Stomach (tissue), 4 donors: ENCODE measurements around the gene ZNF652.

Experiments used
- CTCF ChIP-seq, 7 experiments: fragments of 450-650 bp in 4 of 7; fragments of 200-600 bp in 3 of 7; sonication (generic) in 3 of 7; IDR thresholded peaks; one replicate each; pipeline ENCODE4 v1.5.1; 2016 to 2019; ENCODE audit warnings: antibody characterized with exemption in 7 of 7, control low read depth in 2 of 7, mild to moderate bottlenecking in 1 of 7
- POLR2A ChIP-seq, 4 donors: fragments of 450-650 bp; IDR thresholded peaks; one replicate each; pipeline ENCODE4 v1.6.1; 2016; ENCODE audit warnings: antibody characterized with exemption in 4 of 4, control low read depth in 2 of 4, mild to moderate bottlenecking in 1 of 4, moderate library complexity in 1 of 4
- POLR2AphosphoS5 ChIP-seq, 3 donors: sonication (generic); formaldehyde crosslinking; IDR thresholded peaks; one replicate each; pipeline ENCODE4 v1.6.1; 2016; ENCODE audit warnings: antibody characterized with exemption in 3 of 3

- TF ChIP-seq POLR2A (IDR thresholded peaks at IDR 0.05) = no peak
- TF ChIP-seq CTCF (IDR thresholded peaks at IDR 0.05) = no peak
- no peak for TF ChIP-seq POLR2AphosphoS5 (IDR thresholded peaks at IDR 0.05)
Observed at GRCh38 chr17:49344914-49345313, 17.1 kb downstream of the ZNF652 start.
